NCI-H2227 (cell line): ENCODE data around the gene SLC35A4.
A peak's percentile ranks its signal among the peaks of the same experiment; 100 is the strongest.

Source experiments
- DNase-seq: peaks from one replicate; lab custom pipeline; 2025; ENCODE audit not compliant: unreplicated experiment; lab: John Stamatoyannopoulos, UW

Gene SLC35A4

GRCh38 chr5:140564196-140565023, at the start of gene SLC35A4, which contains the start of gene APBB3:
SLC35A4 (plus strand) TSS chr5:140564828; CDS start chr5:140567170, 2,342 bp downstream.
APBB3 (minus strand) TSS chr5:140564598; CDS start chr5:140564245, 353 bp downstream.
- peak; percentile 97 for DNase-seq

GRCh38 chr5:140524003-140524402, 40.6 kb upstream of the SLC35A4 start:
- no peak for DNase-seq

GRCh38 chr5:140540227-140540626, 24.4 kb upstream of the SLC35A4 start:
- DNase-seq: no peak

DNA sequence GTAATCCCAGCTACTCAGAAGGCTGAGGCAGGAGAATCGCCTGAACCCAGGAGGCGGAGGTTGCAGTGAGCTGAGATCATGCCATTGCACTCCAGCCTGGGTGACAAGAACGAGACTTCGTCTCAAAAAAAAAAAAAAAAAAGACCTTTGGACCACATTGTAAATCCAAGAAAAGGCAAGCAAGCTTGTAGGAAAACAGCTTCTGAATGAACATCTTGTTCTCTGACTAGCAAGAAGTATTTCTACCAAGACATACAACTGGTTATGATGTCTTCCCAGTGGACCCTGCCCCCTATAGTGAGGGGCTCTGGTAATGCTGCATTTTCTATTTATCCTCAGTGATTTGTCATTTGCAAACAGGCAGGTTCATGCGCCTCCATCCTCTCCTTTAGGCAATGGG, 21.7 kb upstream of the SLC35A4 start:
- DNase-seq: no peak

- no peak for DNase-seq
Observed at GRCh38 chr5:140544986-140545385, 19.6 kb upstream of the SLC35A4 start.

GRCh38 chr5:140545606-140546005, 19.0 kb upstream of the SLC35A4 start:
- DNase-seq: no peak

DNA sequence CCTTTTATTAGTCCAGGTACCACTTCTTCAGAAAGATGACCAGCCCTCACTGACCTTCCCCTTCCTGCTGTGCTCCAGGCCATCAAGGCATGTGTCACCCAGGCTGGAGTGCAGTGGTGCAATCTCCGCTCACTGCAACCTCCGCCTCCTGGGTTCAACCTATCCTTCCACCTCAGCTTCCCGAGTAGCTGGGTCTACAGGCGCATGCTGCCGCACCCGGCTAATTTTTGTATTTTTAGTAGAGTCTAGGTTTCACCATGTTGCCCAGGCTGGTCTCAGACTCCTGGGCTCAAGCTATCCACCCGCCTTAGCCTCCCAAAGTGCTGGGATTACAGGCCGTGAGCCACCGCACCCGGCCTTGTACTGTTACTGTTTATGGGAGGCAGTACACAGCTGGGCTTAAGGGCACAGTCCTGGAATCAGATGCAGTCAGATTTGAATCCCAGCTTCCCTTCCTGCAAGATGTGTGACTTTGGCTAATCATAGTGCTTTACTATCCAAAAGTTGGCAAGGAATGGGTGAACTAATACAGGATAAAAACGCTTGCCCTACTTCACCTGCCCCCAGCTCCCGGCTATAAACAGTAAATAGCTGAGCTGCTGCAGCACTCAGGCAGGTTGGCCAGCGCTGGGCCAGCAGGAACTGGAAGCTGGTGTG, 17.6 kb upstream of the SLC35A4 start:
- no peak for DNase-seq

DNA sequence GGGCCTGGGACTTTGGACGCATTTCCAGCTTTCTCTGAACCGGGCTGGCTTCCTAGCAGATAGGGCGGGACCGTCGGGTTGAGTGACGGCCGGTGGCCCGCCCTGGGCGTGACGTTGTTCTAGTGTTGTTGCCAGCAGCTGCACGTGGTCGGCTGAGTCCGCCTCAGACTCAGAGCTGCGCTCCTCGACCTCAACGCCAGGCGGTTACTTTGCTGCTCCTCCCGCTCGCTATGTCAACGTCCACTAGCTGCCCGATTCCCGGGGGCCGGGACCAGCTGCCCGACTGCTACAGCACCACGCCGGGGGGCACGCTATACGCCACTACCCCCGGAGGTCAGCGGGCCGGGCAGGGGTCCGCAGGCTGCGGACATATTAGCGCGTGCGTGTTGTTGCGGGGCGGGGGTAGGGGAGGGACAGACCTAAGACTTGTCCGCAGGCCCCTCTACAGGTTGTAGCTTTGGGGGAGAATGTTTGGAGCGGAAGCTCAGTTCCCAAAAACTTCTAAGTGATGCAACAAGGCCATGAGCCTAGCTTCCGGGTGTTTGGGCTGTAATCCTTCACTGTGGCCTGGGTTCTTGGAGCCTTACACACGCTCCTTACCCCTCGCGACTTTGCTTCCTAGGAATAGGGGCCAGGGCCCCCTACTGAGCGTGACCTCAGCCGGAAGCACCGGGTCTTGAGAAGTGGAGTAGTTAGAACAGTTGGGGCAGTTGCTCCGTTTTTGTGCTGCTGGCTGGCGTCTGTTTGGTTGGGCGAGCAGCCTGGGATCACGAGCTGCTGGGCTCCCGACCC, 16.9 kb upstream of the SLC35A4 start, which contains the start of gene EIF4EBP3:
EIF4EBP3 (plus strand) TSS at position 155 of the 792 bp plus-strand sequence; CDS start at position 231, 76 bp downstream.
- DNase-seq: peak; percentile 90

DNA sequence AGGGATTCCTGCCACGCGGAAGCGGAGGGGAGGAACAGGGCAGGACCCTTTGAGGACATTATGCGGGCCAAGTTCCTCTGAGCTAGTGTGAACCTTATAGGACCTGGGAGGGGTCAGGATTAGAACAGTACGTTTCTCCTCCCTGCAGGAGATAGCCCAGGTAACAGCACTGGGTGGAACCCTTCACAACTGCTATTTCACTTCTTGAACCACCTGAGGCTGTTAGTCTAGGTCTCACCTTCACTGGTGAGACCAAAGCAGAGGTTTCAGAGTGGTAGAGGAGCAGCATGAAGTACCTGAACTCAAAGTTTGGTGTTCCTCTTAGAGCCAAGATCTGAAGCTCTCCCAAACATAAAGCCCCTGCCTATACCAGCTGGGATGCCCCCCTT, 16.3 kb upstream of the SLC35A4 start:
- DNase-seq: no peak

GRCh38 chr5:140548791-140549190, 15.8 kb upstream of the SLC35A4 start:
- no peak for DNase-seq

DNA sequence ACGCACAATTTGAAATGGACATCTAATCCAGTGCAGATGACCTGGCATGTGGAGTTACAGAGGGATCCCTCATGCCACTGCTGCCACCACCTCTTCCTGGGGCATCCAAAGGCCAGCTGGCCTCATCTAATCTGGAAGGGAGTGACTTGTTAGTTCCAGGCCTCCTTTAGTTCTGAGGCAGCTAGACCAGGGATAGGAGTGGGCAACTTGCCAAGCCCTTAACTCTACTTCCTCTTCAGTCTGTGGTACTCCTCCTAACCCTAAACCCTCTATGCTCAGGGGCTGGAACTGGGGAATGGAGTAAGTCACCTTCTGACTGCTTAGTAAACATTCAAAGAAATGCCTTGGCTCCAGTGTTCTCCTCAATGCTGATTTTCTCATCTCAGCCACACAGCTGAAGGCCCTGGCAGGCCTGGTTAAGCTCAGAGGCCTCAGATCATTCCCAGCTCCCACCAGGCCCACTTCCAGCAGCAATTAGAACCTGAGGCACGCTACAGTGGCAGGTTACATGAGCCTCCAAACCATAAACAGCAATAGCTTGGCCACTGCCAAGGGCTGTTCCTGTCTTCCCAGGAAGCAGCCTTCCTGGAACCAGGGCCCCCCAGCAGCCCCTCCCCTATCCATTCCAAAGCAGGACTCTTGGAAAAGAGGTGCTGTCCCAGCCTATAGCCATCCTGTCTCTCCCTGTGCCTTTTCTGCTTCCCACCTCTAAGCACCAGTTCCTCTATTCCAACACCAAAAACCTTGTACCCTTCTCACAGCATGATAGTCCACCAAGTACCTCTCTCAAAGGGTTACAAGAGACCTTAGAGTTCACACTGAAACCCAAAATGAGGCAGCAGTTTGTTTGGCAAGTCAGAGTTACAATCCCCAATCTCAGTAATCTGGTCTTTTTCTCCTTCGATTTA, 15.1 kb upstream of the SLC35A4 start:
- no peak for DNase-seq

GRCh38 chr5:140550147-140551079, 14.2 kb upstream of the SLC35A4 start:
- no peak for DNase-seq

DNA sequence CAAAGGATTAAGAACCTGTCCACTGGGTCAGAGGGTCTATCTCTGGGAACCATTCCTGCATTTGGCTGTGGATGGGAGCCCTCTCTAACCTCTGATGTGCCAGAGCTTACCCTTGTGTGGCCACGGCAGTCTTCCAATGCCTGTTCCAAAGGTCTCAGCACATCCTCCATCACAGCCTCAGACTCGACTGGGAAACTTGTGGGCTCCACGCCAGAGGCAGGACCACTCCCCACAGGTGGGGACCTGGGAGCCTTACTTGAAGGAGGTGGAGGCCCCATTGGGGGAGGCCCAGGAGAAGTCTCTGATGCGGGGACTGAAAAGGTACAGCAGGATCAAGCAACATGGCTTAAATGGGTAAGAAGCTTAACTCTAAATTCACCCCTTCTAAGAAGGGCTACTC, 12.8 kb upstream of the SLC35A4 start:
- no peak for DNase-seq

DNA sequence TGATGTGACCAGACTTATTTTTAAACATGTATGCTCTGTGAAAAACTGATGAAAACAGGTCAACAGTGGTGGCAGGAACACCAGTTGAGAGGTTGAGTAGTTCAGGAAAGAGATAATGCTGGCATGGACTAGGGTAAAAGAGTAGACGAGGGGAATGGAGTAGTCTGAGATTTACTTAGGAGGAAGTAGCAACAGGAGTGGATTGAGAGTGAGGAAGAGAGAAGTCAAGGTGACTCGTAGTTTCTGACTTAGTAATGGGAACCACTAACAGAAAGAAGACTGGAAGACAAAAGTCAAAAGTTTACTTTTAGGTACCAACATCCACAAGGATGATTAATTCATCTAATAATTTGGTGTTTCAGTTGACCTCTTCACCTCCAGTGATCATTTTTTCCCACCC, 11.0 kb upstream of the SLC35A4 start:
- no peak for DNase-seq

DNA sequence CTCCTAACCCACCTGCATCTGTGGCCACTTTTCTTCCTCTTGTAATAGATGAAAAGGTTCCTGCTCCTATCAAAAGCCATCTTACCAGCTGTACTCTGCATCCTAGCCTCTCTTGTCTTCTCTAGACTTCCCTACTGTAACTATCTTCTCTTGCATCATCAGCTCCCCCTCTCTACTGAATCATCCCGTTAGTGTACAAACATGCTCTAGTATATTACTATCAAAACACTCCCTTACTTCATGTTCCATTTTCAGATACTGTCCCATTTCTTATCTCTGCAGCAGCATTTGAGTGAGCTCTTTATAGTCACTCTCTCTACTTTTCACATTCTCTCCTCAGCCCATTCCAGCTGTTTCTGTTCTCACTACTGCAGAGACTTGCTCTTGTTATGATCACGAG, 10.2 kb upstream of the SLC35A4 start:
- no peak for DNase-seq

GRCh38 chr5:140555747-140556312, 8.8 kb upstream of the SLC35A4 start:
- DNase-seq: no peak

DNA sequence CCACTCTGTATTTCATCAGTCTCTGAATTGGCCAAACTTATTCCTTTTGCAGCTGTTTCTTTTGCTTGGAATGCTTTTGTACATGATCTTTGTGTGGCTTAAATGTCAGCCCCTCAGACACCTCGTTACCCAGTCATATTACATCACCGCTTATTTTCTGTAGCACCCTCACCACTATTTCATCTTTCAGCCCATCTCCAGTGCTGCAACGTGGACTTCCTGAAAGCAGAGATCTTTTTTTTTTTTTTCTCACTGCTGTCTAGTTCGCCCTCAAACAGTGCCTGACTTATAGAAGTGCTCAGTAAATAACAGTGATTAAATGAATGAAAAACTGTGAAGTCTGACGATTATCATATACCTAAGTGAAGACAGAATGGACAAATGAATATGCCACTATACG, 8.2 kb upstream of the SLC35A4 start:
- DNase-seq: no peak

DNA sequence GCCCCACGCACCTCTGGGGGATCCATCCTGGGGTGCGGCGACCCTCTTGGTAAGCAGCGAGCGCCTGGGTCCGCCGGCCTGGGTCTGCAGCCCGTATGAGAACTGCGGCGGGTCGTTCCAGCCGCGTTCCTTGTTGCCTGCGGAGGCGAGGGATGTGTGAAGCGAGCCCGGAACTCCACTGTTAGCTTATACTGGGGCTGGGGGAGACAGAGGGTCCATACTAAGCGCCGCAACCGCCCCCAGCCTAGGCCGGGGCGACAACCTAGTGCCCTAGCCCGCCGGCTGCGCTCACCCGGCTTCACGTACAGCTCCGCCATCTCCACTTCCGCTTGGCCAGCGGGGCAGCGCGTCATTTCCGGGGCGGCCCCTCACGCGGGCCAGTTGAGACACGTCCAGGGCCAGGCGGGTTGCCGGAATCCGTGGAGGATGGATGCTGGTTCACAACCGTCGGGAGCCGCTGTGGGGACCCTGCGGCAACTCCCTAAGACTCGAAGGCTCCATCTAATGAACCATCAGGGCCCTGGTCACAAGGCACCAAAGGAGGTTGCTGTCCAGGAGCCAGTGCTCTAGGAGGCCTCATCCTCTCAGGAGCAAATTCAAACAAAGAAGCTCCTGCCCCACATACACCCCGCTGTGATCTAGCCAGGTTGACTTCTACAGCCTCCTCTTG, 7.4 kb upstream of the SLC35A4 start, which contains the start of gene SRA1:
SRA1 (minus strand) TSS at position 338 of the 670 bp plus-strand sequence; CDS start at position 317, 21 bp downstream.
- peak; percentile 92 for DNase-seq
